ENCODE results near the gene GNAO1. TPM values are rescaled to one million over a fixed set of nuclear protein-coding genes. Genes with fewer than 3 reads are reported as not detected.

Gene GNAO1
- polyA plus RNA-seq, 1 donor from 2014 or later: 31.5 TPM

DNA sequence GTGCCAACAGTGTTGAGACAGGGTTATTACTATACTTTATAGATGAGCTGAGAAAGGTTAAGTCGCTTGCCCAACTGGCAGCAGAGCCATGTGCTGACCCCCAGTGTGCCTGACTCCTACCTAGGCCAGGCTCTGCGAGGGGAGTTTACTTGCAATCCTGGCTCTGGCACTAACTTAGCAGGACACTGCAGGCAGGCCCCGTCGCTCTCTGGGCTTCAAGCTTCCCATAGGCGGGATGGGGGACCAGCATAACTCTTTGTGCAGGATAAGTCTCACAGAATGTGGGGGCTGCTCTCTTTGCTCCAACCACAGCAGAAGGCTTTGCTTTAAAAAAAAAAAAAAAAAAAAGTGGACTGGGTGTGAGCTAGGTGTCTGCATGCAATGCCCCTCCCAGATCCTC lies 102.7 kb downstream of the GNAO1 start:
- Histone ChIP-seq H3K4me3 (ENCODE audit: low read length) (no peak overlapping the region), H3K36me3 (ENCODE audit: insufficient read depth, low read length) (no peaks in the 10 kb centered on the region), H3K9me2 (ENCODE audit: insufficient read depth, low read length) (no peaks in the 10 kb centered on the region), H3F3A (ENCODE audit: insufficient read depth, low read length, poor library complexity, severe bottlenecking) (no peaks in the 10 kb centered on the region), H3K9ac (ENCODE audit: low read length) (no peak overlapping the region), H3K4me2 (ENCODE audit: low read length) (no peak overlapping the region), H4K20me1 (ENCODE audit: insufficient read depth) (peaks cover 8% of the 10 kb centered on the region), H3K27me3 (ENCODE audit: insufficient read depth, low read depth, low read length) (no peaks in the 10 kb centered on the region), H2AFZ (ENCODE audit: low read depth, low read length) (no peak overlapping the region), H3K9me3 (ENCODE audit: low read length) (no peaks in the 10 kb centered on the region), H3K27ac (ENCODE audit: low read length) (no peak overlapping the region), H3K79me2 (replicated peaks; ENCODE audit: insufficient read depth, low read length) (no peaks in the 10 kb centered on the region)
- no peak for TF ChIP-seq TAF1 (IDR thresholded peaks at IDR 0.05; ENCODE audit: low read depth)
- no peak for TF ChIP-seq CTCF (IDR thresholded peaks at IDR 0.05; ENCODE audit: poor library complexity, severe bottlenecking)
- no peak for TF ChIP-seq SMC3 (conservative IDR thresholded peaks at IDR 0.05; ENCODE audit: poor library complexity)
- no peak for TF ChIP-seq POLR2AphosphoS5 (IDR thresholded peaks at IDR 0.05)
- no peak for TF ChIP-seq MXI1 (conservative IDR thresholded peaks at IDR 0.05; ENCODE audit: poor library complexity, severe bottlenecking)
- no peak for TF ChIP-seq RAD21 (conservative IDR thresholded peaks at IDR 0.05)
- no peak for TF ChIP-seq EP300 (conservative IDR thresholded peaks at IDR 0.05; ENCODE audit: poor library complexity, severe bottlenecking)
- no peak for TF ChIP-seq REST (IDR thresholded peaks at IDR 0.05; ENCODE audit: borderline replicate concordance)
- no peak for TF ChIP-seq EZH2 (IDR thresholded peaks at IDR 0.05; ENCODE audit: borderline replicate concordance, insufficient read depth, low read length, poor library complexity, severe bottlenecking)

DNA sequence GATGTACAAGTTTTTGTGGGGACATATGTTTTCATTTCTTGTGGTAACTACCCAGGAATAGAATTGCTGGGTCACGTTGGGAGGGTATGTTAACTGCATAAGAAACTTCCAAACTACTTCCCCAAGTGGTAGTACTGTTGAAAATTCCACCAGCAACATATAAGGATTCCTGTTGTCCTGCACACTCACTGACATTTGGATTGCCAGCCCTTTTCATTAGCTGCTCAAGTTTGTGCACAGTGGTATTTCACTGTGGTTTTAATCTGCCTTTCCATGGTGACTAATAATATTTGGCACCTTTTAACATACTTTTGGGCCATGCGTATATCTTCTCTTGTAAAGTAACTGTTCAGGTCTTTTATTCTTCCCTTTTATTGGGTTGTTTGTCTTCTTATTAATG lies 103.3 kb downstream of the GNAO1 start:
- TF ChIP-seq CTCF (IDR thresholded peaks at IDR 0.05; ENCODE audit: poor library complexity, severe bottlenecking): no peak
- no peak for TF ChIP-seq RAD21 (conservative IDR thresholded peaks at IDR 0.05)
- no peak for TF ChIP-seq EZH2 (IDR thresholded peaks at IDR 0.05; ENCODE audit: borderline replicate concordance, insufficient read depth, low read length, poor library complexity, severe bottlenecking)
- TF ChIP-seq MXI1 (conservative IDR thresholded peaks at IDR 0.05; ENCODE audit: poor library complexity, severe bottlenecking): no peak
- Histone ChIP-seq H2AFZ (ENCODE audit: low read depth, low read length) (no peak overlapping the region), H3K36me3 (ENCODE audit: insufficient read depth, low read length) (no peaks in the 10 kb centered on the region), H3K9me3 (ENCODE audit: low read length) (no peaks in the 10 kb centered on the region), H3F3A (ENCODE audit: insufficient read depth, low read length, poor library complexity, severe bottlenecking) (no peaks in the 10 kb centered on the region), H4K20me1 (ENCODE audit: insufficient read depth) (peaks cover 8% of the 10 kb centered on the region), H3K79me2 (replicated peaks; ENCODE audit: insufficient read depth, low read length) (no peaks in the 10 kb centered on the region), H3K4me3 (ENCODE audit: low read length) (no peak overlapping the region), H3K9ac (ENCODE audit: low read length) (no peak overlapping the region), H3K27me3 (ENCODE audit: insufficient read depth, low read depth, low read length) (no peaks in the 10 kb centered on the region), H3K27ac (ENCODE audit: low read length) (no peak overlapping the region), H3K9me2 (ENCODE audit: insufficient read depth, low read length) (no peaks in the 10 kb centered on the region), H3K4me2 (ENCODE audit: low read length) (no peak overlapping the region)
